Left cardiac atrium (tissue), 2 donors: ENCODE data around the gene GGT1. TPM values are rescaled to one million over a fixed set of nuclear protein-coding genes. Genes with fewer than 3 reads are reported as not detected.

Source experiments
- total RNA-seq, 2 donors: library from RNA; stranded (reverse); fragmentation: NEBNext Ultra II Directional; extraction: Animal tissue kit (Norgen Biotek cat#: 25700); gene quantifications; one replicate each; pipeline ENCODE4 v1.2.1, GENCODE V29; 2021
- donor health status: DM: no; HTN: yes; CAD: no; lungs with severe emphysema.
- donor health status: DM: yes; HTN: yes; CAD: no.

The GGT1 gene
- total RNA-seq, 2 donors from 2014 or later, result 3.8 to 3.9 TPM

Other genes starting within 250 kb of the GGT1 start
- gene ADORA2A, start 175.6 kb upstream of the GGT1 start, total RNA-seq, result 1 to 10 TPM; 4.6 to 6.0 TPM
- 1 to 10 TPM in 1 of 2 donors, under 1 TPM in 1; 0.68 to 2.3 TPM for gene UPB1, start 107.9 kb upstream of the GGT1 start, total RNA-seq
- 100 to 1,000 TPM; 138 to 147 TPM for gene GUCD1, start 48.1 kb upstream of the GGT1 start, total RNA-seq
- 10 to 100 TPM; 55.4 to 64.1 TPM for gene SNRPD3, start 47.2 kb upstream of the GGT1 start, total RNA-seq
- 1 to 10 TPM; 4.2 to 4.9 TPM for gene LRRC75B, start 10.1 kb upstream of the GGT1 start, total RNA-seq
- not detected for gene PIWIL3, start 171.5 kb downstream of the GGT1 start, total RNA-seq
- 10 to 100 TPM; 16.1 to 24.8 TPM for gene SGSM1, start 203.0 kb downstream of the GGT1 start, total RNA-seq